GM23338 (cell line): Measurements from ENCODE around the gene NTRK3. TPM values are rescaled to one million over a fixed set of nuclear protein-coding genes. Genes with fewer than 3 reads are reported as not detected.

ENCODE experiments used
- ATAC-seq: fragments of 200-7000 bp; cut with Tn5 transposase; 3 replicates; pipeline ENCODE4 v1.9.1; 2020
- DNase-seq: peaks from one replicate; pipeline ENCODE4 v3.0.0-alpha.2; 2015; ENCODE audit warnings: low spot score
- H2AFZ ChIP-seq: fragments of 200-600 bp; sonication (generic); 2 replicates; pipeline ENCODE4 v1.8.0; 2016; ENCODE audit warnings: antibody characterized with exemption, mild to moderate bottlenecking, moderate library complexity
- H3F3A ChIP-seq: fragments of 200-600 bp; sonication (generic); replicated peaks from 2 replicates; pipeline ENCODE4 v1.8.0; 2017; ENCODE audit warnings: antibody characterized with exemption, mixed run types, low read depth
- H3K27ac ChIP-seq: fragments of 200-600 bp; sonication (generic); 2 replicates; pipeline ENCODE4 v1.6.1; 2016; ENCODE audit warnings: low read depth
- H3K27me3 ChIP-seq: fragments of 200-600 bp; sonication (generic); 2 replicates; pipeline ENCODE4 v1.8.0; 2016; ENCODE audit warnings: mild to moderate bottlenecking, mixed run types, moderate library complexity; ENCODE audit not compliant: insufficient read depth
- H3K36me3 ChIP-seq: fragments of 200-600 bp; sonication (generic); 2 replicates; pipeline ENCODE4 v1.8.0; 2016; ENCODE audit warnings: mild to moderate bottlenecking; ENCODE audit not compliant: insufficient read depth
- H3K4me1 ChIP-seq: fragments of 200-600 bp; sonication (generic); 2 replicates; pipeline ENCODE4 v1.8.0; 2016; ENCODE audit warnings: mild to moderate bottlenecking, moderate library complexity; ENCODE audit not compliant: insufficient read depth
- H3K4me2 ChIP-seq: fragments of 200-600 bp; sonication (generic); 2 replicates; pipeline ENCODE4 v1.7.1; 2017; ENCODE audit warnings: mixed run types
- H3K4me3 ChIP-seq: fragments of 200-600 bp; sonication (generic); 2 replicates; pipeline ENCODE4 v1.6.1; 2016; ENCODE audit warnings: mixed run types
- H3K79me2 ChIP-seq: fragments of 200-600 bp; sonication (generic); replicated peaks from 2 replicates; pipeline ENCODE4 v1.8.0; 2017; ENCODE audit warnings: mild to moderate bottlenecking; ENCODE audit not compliant: insufficient read depth
- H3K9me2 ChIP-seq: fragments of 200-600 bp; sonication (generic); 2 replicates; pipeline ENCODE4 v1.8.0; 2017; ENCODE audit not compliant: insufficient read depth
- H4K20me1 ChIP-seq: fragments of 200-600 bp; sonication (generic); replicated peaks from 2 replicates; pipeline ENCODE4 v1.8.0; 2017; ENCODE audit warnings: mild to moderate bottlenecking; ENCODE audit not compliant: insufficient read depth
- H3K27ac Mint-ChIP-seq: 2 replicates; pipeline ENCODE4 v1.8.0; 2020; ENCODE audit warnings: inconsistent platforms, mild to moderate bottlenecking, moderate library complexity, mixed read lengths
- H3K27me3 Mint-ChIP-seq: 3 replicates; pipeline ENCODE4 v1.8.0; 2022; ENCODE audit warnings: low read depth, mild to moderate bottlenecking, moderate library complexity, mixed read lengths, inconsistent platforms; ENCODE audit not compliant: insufficient read depth, poor library complexity
- H3K36me3 Mint-ChIP-seq: 3 replicates; pipeline ENCODE4 v1.8.0; 2021; ENCODE audit warnings: low read depth, mild to moderate bottlenecking, inconsistent platforms, moderate library complexity, mixed read lengths
- H3K4me1 Mint-ChIP-seq: 3 replicates; pipeline ENCODE4 v1.8.0; 2020; ENCODE audit warnings: mild to moderate bottlenecking, inconsistent platforms, mixed read lengths
- H3K4me3 Mint-ChIP-seq: 3 replicates; pipeline ENCODE4 v1.8.0; 2021; ENCODE audit warnings: moderate library complexity, mild to moderate bottlenecking, inconsistent platforms, mixed read lengths
- H3K9me3 Mint-ChIP-seq: 3 replicates; pipeline ENCODE4 v1.8.0; 2020; ENCODE audit warnings: moderate library complexity, mild to moderate bottlenecking, inconsistent platforms, mixed read lengths
- CREB1 ChIP-seq: fragments of 250-450 bp; sonication (Bioruptor Pico); IDR thresholded peaks from 2 replicates; pipeline ENCODE4 v1.5.0; 2020; ENCODE audit warnings: low read depth, mild to moderate bottlenecking, moderate library complexity
- EZH2 ChIP-seq: fragments of 200-600 bp; sonication (generic); IDR thresholded peaks from one replicate; pipeline ENCODE4 v1.8.0; 2017; ENCODE audit warnings: antibody characterized with exemption, mild to moderate bottlenecking, low read depth; ENCODE audit not compliant: unreplicated experiment
- JUNB ChIP-seq: IDR thresholded peaks from one replicate; pipeline ENCODE4 v1.6.1; 2016; ENCODE audit warnings: antibody characterized with exemption; ENCODE audit not compliant: unreplicated experiment
- POLR2AphosphoS5 ChIP-seq: IDR thresholded peaks from 2 replicates; pipeline ENCODE4 v1.6.1; 2016; ENCODE audit warnings: antibody characterized with exemption, low read depth
- STAT1 ChIP-seq: IDR thresholded peaks from one replicate; pipeline ENCODE4 v1.6.1; 2016; ENCODE audit warnings: antibody characterized with exemption; ENCODE audit not compliant: unreplicated experiment
- ZNF114 ChIP-seq: fragments of 250-450 bp; sonication (Bioruptor Pico); IDR thresholded peaks from 2 replicates; pipeline ENCODE4 v1.5.0; 2020; ENCODE audit warnings: mild to moderate bottlenecking, moderate library complexity
- ZNF331 ChIP-seq: fragments of 250-450 bp; sonication (Bioruptor Pico); IDR thresholded peaks from 2 replicates; pipeline ENCODE4 v1.5.0; 2020; ENCODE audit warnings: low read depth, mild to moderate bottlenecking, moderate library complexity
- polyA plus RNA-seq: library from polyadenylated mRNA; unstranded; fragments of >200 nt; fragmentation: Nextera tagmentation; extraction: Ambion mirVana; gene quantifications from 2 replicates; pipeline ENCODE4 v1.2.1, GENCODE V29; 2016
- total RNA-seq: library from RNA; depleted of rRNA; stranded (reverse); fragments of >200 nt; shearing (Covaris generic); gene quantifications from 2 replicates; pipeline ENCODE4 v1.2.3, GENCODE V29; 2014
- TF ChIP-seq, protein P1 (sequence below): IDR thresholded peaks from one replicate; pipeline ENCODE4 v1.6.1; 2018; ENCODE audit warnings: antibody characterized with exemption; ENCODE audit not compliant: unreplicated experiment
- TF ChIP-seq, protein P2 (sequence below): IDR thresholded peaks from 2 replicates; pipeline ENCODE4 v1.6.1; 2016; ENCODE audit warnings: antibody characterized with exemption
- TF ChIP-seq, protein P3 (sequence below), 2 experiments: fragments of 200-600 bp in 1 of 2; sonication (generic) in 1 of 2; conservative IDR thresholded peaks; 2 replicates each; pipeline versions ENCODE4 v1.5.1 to v1.6.1; 2016 to 2017; ENCODE audit warnings: antibody characterized with exemption in 2 of 2, low read depth in 2 of 2, mild to moderate bottlenecking in 2 of 2, moderate library complexity in 1 of 2
- TF ChIP-seq, protein P4 (sequence below): fragments of 250-450 bp; sonication (Bioruptor Pico); IDR thresholded peaks from 2 replicates; pipeline ENCODE4 v1.5.0; 2020; ENCODE audit warnings: mild to moderate bottlenecking, moderate library complexity

Gene NTRK3
- total and polyA plus RNA-seq, 2 experiments from 2014 or later, result 3.1 to 5.3 TPM

DNA sequence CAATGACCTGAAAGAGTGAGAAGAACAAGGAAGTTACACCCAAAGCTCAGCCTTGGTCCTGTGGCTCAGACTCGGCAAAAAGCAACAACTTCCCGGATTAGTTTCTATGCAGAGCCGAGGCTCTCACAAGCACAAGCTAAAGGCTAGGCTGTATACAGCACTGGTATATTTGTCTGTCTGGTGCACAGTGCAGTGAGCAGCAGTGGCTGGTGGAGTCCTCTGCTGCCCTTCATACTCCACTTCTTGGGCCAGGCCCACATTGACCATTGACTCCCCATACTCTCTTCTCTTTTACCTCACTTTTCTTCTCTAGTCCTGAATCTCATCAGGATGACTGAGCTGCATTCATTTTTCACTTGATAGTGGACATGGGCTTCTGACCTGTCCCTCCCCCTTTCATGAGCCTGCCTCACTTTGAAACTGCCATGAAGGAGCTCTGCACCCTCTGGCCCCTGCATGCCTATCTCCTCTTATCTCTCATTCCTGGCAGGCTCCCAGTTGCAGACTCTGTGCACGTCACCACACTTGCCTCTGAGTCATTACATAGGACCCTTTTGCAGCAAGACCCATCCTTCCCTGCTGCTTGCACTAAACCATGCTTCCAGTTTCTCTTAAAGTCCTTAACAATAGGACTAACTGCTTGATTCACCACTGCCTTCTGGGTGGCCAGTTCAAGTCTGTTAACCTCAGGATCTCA lies 379.3 kb downstream of the NTRK3 start:
- H3K27me3 ChIP-seq, result no peaks in the 10 kb centered on the region
- Mint-ChIP-seq H3K4me1 (peaks cover 4% of the 10 kb centered on the region; the same call in 1 of the 3 replicates), H3K36me3 (no peaks in the 10 kb centered on the region), H3K9me3 (no peaks in the 10 kb centered on the region), H3K4me3 (no peak overlapping the region), H3K27me3 (peaks cover 7% of the 10 kb centered on the region), H3K27ac (no peak overlapping the region; the same call in 1 of the 2 replicates)
- H3F3A ChIP-seq, result no peaks in the 10 kb centered on the region
- 0 out of 2 replicates have a peak, but pooled peaks cover 5% of the 10 kb centered on the region for H3K9me2 ChIP-seq
- H2AFZ ChIP-seq, result no peak overlapping the region
- ATAC-seq (no peak), DNase-seq (no peak)
- no peak for TF ChIP-seq ZNF331 (CRISPR knock-in tag)
- TF ChIP-seq, protein P1, sequence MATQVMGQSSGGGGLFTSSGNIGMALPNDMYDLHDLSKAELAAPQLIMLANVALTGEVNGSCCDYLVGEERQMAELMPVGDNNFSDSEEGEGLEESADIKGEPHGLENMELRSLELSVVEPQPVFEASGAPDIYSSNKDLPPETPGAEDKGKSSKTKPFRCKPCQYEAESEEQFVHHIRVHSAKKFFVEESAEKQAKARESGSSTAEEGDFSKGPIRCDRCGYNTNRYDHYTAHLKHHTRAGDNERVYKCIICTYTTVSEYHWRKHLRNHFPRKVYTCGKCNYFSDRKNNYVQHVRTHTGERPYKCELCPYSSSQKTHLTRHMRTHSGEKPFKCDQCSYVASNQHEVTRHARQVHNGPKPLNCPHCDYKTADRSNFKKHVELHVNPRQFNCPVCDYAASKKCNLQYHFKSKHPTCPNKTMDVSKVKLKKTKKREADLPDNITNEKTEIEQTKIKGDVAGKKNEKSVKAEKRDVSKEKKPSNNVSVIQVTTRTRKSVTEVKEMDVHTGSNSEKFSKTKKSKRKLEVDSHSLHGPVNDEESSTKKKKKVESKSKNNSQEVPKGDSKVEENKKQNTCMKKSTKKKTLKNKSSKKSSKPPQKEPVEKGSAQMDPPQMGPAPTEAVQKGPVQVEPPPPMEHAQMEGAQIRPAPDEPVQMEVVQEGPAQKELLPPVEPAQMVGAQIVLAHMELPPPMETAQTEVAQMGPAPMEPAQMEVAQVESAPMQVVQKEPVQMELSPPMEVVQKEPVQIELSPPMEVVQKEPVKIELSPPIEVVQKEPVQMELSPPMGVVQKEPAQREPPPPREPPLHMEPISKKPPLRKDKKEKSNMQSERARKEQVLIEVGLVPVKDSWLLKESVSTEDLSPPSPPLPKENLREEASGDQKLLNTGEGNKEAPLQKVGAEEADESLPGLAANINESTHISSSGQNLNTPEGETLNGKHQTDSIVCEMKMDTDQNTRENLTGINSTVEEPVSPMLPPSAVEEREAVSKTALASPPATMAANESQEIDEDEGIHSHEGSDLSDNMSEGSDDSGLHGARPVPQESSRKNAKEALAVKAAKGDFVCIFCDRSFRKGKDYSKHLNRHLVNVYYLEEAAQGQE, result no peak
- TF ChIP-seq EZH2, result no peak
- TF ChIP-seq, protein P2, sequence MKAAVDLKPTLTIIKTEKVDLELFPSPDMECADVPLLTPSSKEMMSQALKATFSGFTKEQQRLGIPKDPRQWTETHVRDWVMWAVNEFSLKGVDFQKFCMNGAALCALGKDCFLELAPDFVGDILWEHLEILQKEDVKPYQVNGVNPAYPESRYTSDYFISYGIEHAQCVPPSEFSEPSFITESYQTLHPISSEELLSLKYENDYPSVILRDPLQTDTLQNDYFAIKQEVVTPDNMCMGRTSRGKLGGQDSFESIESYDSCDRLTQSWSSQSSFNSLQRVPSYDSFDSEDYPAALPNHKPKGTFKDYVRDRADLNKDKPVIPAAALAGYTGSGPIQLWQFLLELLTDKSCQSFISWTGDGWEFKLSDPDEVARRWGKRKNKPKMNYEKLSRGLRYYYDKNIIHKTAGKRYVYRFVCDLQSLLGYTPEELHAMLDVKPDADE, result no peak
- TF ChIP-seq ZNF114, result no peak
- no peak for TF ChIP-seq POLR2AphosphoS5
- TF ChIP-seq CREB1 (CRISPR knock-in tag), result no peak
- no peak for TF ChIP-seq STAT1
- TF ChIP-seq, protein P3, sequence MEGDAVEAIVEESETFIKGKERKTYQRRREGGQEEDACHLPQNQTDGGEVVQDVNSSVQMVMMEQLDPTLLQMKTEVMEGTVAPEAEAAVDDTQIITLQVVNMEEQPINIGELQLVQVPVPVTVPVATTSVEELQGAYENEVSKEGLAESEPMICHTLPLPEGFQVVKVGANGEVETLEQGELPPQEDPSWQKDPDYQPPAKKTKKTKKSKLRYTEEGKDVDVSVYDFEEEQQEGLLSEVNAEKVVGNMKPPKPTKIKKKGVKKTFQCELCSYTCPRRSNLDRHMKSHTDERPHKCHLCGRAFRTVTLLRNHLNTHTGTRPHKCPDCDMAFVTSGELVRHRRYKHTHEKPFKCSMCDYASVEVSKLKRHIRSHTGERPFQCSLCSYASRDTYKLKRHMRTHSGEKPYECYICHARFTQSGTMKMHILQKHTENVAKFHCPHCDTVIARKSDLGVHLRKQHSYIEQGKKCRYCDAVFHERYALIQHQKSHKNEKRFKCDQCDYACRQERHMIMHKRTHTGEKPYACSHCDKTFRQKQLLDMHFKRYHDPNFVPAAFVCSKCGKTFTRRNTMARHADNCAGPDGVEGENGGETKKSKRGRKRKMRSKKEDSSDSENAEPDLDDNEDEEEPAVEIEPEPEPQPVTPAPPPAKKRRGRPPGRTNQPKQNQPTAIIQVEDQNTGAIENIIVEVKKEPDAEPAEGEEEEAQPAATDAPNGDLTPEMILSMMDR (conservative IDR thresholded peaks at IDR 0.05; ENCODE audit: low read depth in 2 of 2), result no peak
- TF ChIP-seq JUNB, result no peak
- TF ChIP-seq, protein P4, sequence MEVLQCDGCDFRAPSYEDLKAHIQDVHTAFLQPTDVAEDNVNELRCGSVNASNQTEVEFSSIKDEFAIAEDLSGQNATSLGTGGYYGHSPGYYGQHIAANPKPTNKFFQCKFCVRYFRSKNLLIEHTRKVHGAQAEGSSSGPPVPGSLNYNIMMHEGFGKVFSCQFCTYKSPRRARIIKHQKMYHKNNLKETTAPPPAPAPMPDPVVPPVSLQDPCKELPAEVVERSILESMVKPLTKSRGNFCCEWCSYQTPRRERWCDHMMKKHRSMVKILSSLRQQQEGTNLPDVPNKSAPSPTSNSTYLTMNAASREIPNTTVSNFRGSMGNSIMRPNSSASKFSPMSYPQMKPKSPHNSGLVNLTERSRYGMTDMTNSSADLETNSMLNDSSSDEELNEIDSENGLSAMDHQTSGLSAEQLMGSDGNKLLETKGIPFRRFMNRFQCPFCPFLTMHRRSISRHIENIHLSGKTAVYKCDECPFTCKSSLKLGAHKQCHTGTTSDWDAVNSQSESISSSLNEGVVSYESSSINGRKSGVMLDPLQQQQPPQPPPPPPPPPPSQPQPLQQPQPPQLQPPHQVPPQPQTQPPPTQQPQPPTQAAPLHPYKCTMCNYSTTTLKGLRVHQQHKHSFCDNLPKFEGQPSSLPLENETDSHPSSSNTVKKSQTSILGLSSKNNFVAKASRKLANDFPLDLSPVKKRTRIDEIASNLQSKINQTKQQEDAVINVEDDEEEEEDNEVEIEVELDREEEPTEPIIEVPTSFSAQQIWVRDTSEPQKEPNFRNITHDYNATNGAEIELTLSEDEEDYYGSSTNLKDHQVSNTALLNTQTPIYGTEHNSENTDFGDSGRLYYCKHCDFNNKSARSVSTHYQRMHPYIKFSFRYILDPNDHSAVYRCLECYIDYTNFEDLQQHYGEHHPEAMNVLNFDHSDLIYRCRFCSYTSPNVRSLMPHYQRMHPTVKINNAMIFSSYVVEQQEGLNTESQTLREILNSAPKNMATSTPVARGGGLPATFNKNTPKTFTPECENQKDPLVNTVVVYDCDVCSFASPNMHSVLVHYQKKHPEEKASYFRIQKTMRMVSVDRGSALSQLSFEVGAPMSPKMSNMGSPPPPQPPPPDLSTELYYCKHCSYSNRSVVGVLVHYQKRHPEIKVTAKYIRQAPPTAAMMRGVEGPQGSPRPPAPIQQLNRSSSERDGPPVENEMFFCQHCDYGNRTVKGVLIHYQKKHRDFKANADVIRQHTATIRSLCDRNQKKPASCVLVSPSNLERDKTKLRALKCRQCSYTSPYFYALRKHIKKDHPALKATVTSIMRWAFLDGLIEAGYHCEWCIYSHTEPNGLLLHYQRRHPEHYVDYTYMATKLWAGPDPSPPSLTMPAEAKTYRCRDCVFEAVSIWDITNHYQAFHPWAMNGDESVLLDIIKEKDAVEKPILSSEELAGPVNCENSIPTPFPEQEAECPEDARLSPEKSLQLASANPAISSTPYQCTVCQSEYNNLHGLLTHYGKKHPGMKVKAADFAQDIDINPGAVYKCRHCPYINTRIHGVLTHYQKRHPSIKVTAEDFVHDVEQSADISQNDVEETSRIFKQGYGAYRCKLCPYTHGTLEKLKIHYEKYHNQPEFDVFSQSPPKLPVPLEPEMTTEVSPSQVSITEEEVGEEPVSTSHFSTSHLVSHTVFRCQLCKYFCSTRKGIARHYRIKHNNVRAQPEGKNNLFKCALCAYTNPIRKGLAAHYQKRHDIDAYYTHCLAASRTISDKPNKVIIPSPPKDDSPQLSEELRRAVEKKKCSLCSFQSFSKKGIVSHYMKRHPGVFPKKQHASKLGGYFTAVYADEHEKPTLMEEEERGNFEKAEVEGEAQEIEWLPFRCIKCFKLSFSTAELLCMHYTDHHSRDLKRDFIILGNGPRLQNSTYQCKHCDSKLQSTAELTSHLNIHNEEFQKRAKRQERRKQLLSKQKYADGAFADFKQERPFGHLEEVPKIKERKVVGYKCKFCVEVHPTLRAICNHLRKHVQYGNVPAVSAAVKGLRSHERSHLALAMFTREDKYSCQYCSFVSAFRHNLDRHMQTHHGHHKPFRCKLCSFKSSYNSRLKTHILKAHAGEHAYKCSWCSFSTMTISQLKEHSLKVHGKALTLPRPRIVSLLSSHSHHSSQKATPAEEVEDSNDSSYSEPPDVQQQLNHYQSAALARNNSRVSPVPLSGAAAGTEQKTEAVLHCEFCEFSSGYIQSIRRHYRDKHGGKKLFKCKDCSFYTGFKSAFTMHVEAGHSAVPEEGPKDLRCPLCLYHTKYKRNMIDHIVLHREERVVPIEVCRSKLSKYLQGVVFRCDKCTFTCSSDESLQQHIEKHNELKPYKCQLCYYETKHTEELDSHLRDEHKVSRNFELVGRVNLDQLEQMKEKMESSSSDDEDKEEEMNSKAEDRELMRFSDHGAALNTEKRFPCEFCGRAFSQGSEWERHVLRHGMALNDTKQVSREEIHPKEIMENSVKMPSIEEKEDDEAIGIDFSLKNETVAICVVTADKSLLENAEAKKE (CRISPR knock-in tag), result no peak
- no peaks in the 10 kb centered on the region for H3K79me2 ChIP-seq
- no peak overlapping the region for H3K4me3 ChIP-seq
- H3K27ac ChIP-seq, result no peak overlapping the region
- no peaks in the 10 kb centered on the region for H4K20me1 ChIP-seq
- no peaks in the 10 kb centered on the region for H3K36me3 ChIP-seq
- no peak overlapping the region for H3K4me2 ChIP-seq
- no peaks in the 10 kb centered on the region for H3K4me1 ChIP-seq
